ENCODE measurements around the gene DPP4. TPM values are rescaled to one million over a fixed set of nuclear protein-coding genes. Genes with fewer than 3 reads are reported as not detected.

The DPP4 gene
- polyA plus RNA-seq, 3 donors, result 0.46 TPM; not detected in 2

GRCh38 chr2:162107361-162107901, 33.4 kb upstream of the DPP4 start:
- H3K27me3 ChIP-seq (ENCODE audit: control insufficient read depth in 2 of 2, insufficient read depth in 2 of 2, low read length in 2 of 2), result no peaks in the 10 kb centered on the region
- no CpG with 5 or more reads among the region's 4 CpGs for WGBS (ENCODE audit: insufficient coverage)
- no peaks in the 10 kb centered on the region for H3K36me3 Mint-ChIP-seq
- peaks cover 8% of the 10 kb centered on the region in 2 donors for H3K4me1 ChIP-seq (ENCODE audit: control insufficient read depth in 1 of 2, insufficient read depth in 2 of 2, low read length in 2 of 2)
- H4K20me1 ChIP-seq (ENCODE audit: insufficient read depth, low read length), result no peaks in the 10 kb centered on the region
- no peak for TF ChIP-seq CTCF (IDR thresholded peaks at IDR 0.05)
- no peaks in the 10 kb centered on the region for H3K9me3 Mint-ChIP-seq
- DNase-seq, result no peak
- H3K9ac ChIP-seq (ENCODE audit: insufficient read depth, low read length, poor library complexity, severe bottlenecking), result no peak overlapping the region
- peaks cover 2 to 5% (median 4%) of the 10 kb centered on the region in 3 donors for H3K27me3 Mint-ChIP-seq (ENCODE audit: low read depth in 3 of 3)
- H3K4me3 ChIP-seq (replicated peaks in 1 of 3; ENCODE audit: low read depth in 2 of 3, low read length in 3 of 3), result no peak overlapping the region
- no peak overlapping the region for H2AFZ ChIP-seq (ENCODE audit: insufficient read depth, low read depth, low read length, poor library complexity, severe bottlenecking)
- H3K27ac ChIP-seq (ENCODE audit: low read depth in 1 of 2, low read length in 2 of 2), result no peak overlapping the region
- peaks cover 7% of the 10 kb centered on the region for H3K4me1 Mint-ChIP-seq
- no peak overlapping the region for H3K4me2 ChIP-seq (replicated peaks; ENCODE audit: extremely low read depth, low read length, poor library complexity, severe bottlenecking)
- intact Hi-C loops (cut with micrococcal nuclease), result no loop called here
- H3K36me3 ChIP-seq (replicated peaks in 1 of 2; ENCODE audit: control insufficient read depth in 1 of 2, insufficient read depth in 2 of 2, low read length in 2 of 2), result no peaks in the 10 kb centered on the region
- no peaks in the 10 kb centered on the region for H3K79me2 ChIP-seq (ENCODE audit: insufficient read depth, low read length)
- H3K9me3 ChIP-seq (replicated peaks in 1 of 2; ENCODE audit: control insufficient read depth in 1 of 2, insufficient read depth in 1 of 2, low read length in 2 of 2), result no peaks in the 10 kb centered on the region
- no peak overlapping the region for H3K27ac Mint-ChIP-seq
- no peak overlapping the region for H3K4me3 Mint-ChIP-seq

- WGBS (ENCODE audit: insufficient coverage), result no CpG with 5 or more reads among the region's 1 CpG
- no peaks in the 10 kb centered on the region for H4K20me1 ChIP-seq (ENCODE audit: insufficient read depth, low read length)
- H3K4me3 Mint-ChIP-seq, result no peak overlapping the region
- H3K4me1 Mint-ChIP-seq, result peaks cover 3% of the 10 kb centered on the region
- H3K4me1 ChIP-seq (ENCODE audit: control insufficient read depth in 1 of 2, insufficient read depth in 2 of 2, low read length in 2 of 2), result peaks cover under 1 to 1% of the 10 kb centered on the region in 2 donors
- no peak overlapping the region for H3K4me2 ChIP-seq (replicated peaks; ENCODE audit: extremely low read depth, low read length, poor library complexity, severe bottlenecking)
- no peaks in the 10 kb centered on the region for H3K79me2 ChIP-seq (ENCODE audit: insufficient read depth, low read length)
- H3K27me3 Mint-ChIP-seq (ENCODE audit: low read depth in 3 of 3), result peaks cover 2 to 6% (median 5%) of the 10 kb centered on the region in 3 donors
- H3K27ac Mint-ChIP-seq, result no peak overlapping the region
- no peak overlapping the region for H3K9ac ChIP-seq (ENCODE audit: insufficient read depth, low read length, poor library complexity, severe bottlenecking)
- no peak overlapping the region for H3K27ac ChIP-seq (ENCODE audit: low read depth in 1 of 2, low read length in 2 of 2)
- H3K9me3 Mint-ChIP-seq, result no peaks in the 10 kb centered on the region
- intact Hi-C loops (cut with micrococcal nuclease), result no loop called here
- no peak for DNase-seq
- H3K36me3 ChIP-seq (replicated peaks in 1 of 2; ENCODE audit: control insufficient read depth in 1 of 2, insufficient read depth in 2 of 2, low read length in 2 of 2), result no peaks in the 10 kb centered on the region
- H3K36me3 Mint-ChIP-seq, result no peaks in the 10 kb centered on the region
- no peak overlapping the region for H3K4me3 ChIP-seq (replicated peaks in 1 of 3; ENCODE audit: low read depth in 2 of 3, low read length in 3 of 3)
- H3K27me3 ChIP-seq (ENCODE audit: control insufficient read depth in 2 of 2, insufficient read depth in 2 of 2, low read length in 2 of 2), result no peaks in the 10 kb centered on the region
- no peak overlapping the region for H2AFZ ChIP-seq (ENCODE audit: insufficient read depth, low read depth, low read length, poor library complexity, severe bottlenecking)
- no peak for TF ChIP-seq CTCF (IDR thresholded peaks at IDR 0.05)
- no peaks in the 10 kb centered on the region for H3K9me3 ChIP-seq (replicated peaks in 1 of 2; ENCODE audit: control insufficient read depth in 1 of 2, insufficient read depth in 1 of 2, low read length in 2 of 2)
These were observed 32.7 kb upstream of the DPP4 start for GRCh38 chr2:162106746-162107145.

Data from CD14-positive monocyte (primary cell).